ENCODE results near the gene SYCE3.
"Not testable (repeated sequence)": the region's sequence is repeated elsewhere in the genome, so short reads cannot be mapped to it uniquely, and the experiment has no call there.

SYCE3 gene

DNA sequence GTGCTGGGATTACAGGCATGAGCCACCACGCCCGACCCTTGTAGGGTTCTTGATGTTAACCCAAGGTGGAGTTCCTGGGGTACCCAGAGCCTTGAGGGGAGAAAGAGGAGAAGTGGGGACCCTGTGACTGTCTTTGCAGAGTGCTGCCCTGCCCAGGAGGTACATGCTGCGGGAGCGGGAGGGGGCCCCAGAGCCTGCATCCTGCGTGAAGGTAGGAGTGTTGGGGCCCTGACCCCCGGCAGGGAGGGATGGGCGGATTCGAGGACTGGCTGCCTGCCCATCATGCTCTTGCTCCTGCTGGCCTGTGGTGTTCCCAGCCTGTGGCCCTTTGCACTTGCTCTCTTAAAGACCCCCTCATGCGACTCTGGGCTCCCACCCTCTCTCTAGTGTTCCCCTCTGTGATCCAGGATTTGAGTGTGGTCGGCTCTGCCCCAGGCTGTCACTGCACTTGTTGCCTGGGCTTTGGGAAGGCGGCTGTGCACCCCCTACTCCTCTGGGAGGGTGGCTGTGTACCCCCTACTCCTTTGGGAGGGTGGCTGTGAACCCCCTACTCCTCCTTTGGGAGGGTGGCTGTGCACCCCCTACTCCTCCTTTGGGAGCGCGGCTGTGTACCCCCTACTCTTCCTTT lies 41.8 kb downstream of the SYCE3 start:
- DNase-seq (ENCODE audit: low read depth in 2 of 2), result no peak

GRCh38 chr22:50520184-50520583 lies 42.5 kb downstream of the SYCE3 start:
- not testable (repeated sequence) for DNase-seq (ENCODE audit: low read depth in 2 of 2)

- DNase-seq (ENCODE audit: low read depth in 2 of 2), result no peak
Measured at GRCh38 chr22:50519151-50519550, 43.6 kb downstream of the SYCE3 start.

- no peak for DNase-seq (ENCODE audit: low read depth in 2 of 2)
Measured at GRCh38 chr22:50518606-50519005, 44.1 kb downstream of the SYCE3 start.

DNA sequence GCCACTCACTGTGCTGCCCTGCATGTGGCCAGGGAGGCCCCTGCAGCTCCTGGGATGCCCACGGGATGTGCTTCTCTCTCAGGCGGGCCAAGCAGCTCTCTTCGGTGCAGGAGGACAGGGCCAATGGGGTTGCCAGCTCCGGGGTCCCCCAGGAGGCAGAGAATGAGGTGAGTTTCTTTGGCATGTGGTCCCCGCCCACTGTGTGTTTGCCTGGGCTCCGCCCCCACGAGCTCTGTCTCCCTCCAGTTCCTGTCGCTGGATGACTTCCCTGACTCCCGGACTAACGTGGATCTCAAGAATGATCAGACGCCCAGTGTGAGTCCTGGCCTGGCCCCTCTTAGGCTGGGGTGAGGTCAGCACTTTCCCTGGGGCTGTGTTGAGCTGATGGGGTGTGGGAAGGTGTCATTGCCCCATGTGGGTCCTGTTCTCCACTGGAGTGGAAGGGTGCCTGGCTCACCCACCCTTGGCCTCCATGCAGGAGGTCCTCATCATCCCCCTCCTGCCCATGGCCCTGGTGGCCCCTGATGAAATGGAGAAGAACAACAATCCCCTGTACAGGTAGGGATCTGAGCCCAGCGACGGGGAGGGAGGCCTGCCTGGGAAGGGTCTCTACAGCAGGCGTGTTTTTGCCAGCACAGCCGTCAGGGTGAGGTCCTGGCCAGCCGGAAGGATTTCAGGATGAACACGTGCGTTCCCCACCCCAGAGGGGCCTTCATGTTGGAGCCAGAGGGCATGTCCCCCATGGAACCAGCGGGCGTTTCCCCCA lies 45.0 kb downstream of the SYCE3 start:
- DNase-seq (ENCODE audit: low read depth in 2 of 2), result no peak

GRCh38 chr22:50516891-50517290 lies 45.8 kb downstream of the SYCE3 start:
- no peak for DNase-seq (ENCODE audit: low read depth in 2 of 2)

- DNase-seq (ENCODE audit: low read depth in 2 of 2), result no peak
Measured at GRCh38 chr22:50516068-50516467, 46.7 kb downstream of the SYCE3 start.

DNA sequence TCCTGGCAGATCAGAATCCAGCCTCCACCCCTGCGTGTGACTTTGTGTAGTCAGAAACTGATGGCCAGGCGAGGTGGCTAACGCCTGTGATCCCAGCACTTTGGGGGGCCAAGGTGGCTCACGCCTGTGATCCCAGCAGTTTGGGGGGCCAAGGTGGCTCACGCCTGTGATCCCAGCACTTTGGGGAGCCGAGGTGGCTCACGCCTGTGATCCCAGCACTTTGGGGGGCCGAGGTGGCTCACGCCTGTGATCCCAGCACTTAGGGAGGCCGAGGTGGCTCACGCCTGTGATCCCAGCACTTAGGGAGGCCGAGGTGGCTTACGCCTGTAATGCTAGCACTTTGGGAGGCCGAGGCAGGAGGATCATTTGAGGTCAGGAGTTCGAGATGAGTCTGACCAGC lies 49.5 kb downstream of the SYCE3 start:
- DNase-seq (ENCODE audit: low read depth in 2 of 2), result no peak

DNA sequence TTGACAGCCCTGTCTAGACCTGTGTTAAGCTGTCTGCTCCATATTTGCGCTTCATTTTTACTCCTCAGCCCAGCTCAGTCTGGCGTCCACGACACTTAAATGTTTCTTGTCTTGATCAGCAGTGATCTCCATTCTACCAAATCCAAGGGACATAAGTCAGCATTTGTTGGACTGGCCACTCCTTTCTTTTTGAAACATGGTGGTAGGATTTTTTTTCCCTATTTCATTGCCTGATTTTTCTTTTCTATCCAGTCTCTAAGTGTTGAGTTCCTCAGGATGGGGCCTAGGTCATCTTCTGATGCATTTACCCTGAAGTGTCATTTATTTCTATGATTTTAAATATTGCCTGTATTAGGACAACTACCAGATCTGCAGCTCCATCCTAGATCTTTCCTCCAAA lies 53.8 kb downstream of the SYCE3 start:
- no peak for DNase-seq (ENCODE audit: low read depth in 2 of 2)

DNA sequence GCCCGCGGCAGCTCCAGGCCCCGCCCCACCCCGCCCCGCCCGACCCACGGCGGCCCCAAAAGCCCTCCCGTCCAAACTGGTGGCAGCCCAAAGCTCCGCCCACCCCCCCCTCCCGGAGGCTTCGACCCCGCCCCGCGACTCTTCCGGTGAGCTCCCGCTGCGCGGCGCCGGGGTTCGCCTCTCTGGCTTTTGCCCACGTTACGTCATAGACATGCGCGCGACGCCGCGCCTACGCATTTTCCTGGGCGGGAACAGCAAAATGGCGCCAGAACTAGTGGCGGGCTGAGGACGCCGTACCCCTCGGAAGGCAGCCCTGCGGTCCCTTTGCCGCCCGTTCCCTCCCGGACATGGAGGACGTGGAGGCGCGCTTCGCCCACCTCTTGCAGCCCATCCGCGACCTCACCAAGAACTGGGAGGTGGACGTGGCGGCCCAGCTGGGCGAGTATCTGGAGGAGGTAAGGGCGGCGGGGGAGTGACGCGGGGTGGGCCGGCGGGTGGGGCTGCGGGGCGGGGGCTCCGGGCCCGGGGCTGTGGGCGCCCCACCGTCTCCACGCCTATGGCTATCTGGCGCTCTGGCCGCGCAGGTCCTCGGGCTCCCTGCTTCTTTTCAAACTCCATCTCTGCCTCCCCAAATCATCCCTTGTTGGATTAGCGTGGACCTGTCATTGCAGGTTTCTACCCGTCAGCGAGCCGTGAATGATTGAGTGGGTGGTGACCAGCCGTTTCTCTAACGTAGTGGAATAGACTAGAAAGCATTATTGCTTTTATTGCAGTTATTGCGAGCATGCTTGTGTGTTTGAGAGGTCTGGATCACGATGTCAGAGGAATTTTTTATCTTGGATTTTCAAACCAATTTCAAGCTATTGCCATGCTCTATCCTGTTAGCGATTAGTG lies 54.5 kb downstream of the SYCE3 start, which contains the start of gene NCAPH2:
Gene NCAPH2, plus strand, starts transcription at position 234 of the 894 bp plus-strand sequence. Its CDS starts 114 bp downstream, at position 348.
- DNase-seq (ENCODE audit: low read depth in 2 of 2), result peak; percentile 96 to 97

- peak; percentile 85 to 88 for DNase-seq (ENCODE audit: low read depth in 2 of 2)
Measured at GRCh38 chr22:50507421-50507990, 55.2 kb downstream of the SYCE3 start, which contains the start of gene LMF2. Gene LMF2, minus strand, starts transcription at chr22:50507702. Its CDS starts 27 bp downstream, at chr22:50507675.

- DNase-seq (ENCODE audit: low read depth in 2 of 2), result no peak
Measured at GRCh38 chr22:50506611-50507420, 55.9 kb downstream of the SYCE3 start.

GRCh38 chr22:50505776-50506610 lies 56.7 kb downstream of the SYCE3 start:
- DNase-seq (ENCODE audit: low read depth in 2 of 2), result no peak

DNA sequence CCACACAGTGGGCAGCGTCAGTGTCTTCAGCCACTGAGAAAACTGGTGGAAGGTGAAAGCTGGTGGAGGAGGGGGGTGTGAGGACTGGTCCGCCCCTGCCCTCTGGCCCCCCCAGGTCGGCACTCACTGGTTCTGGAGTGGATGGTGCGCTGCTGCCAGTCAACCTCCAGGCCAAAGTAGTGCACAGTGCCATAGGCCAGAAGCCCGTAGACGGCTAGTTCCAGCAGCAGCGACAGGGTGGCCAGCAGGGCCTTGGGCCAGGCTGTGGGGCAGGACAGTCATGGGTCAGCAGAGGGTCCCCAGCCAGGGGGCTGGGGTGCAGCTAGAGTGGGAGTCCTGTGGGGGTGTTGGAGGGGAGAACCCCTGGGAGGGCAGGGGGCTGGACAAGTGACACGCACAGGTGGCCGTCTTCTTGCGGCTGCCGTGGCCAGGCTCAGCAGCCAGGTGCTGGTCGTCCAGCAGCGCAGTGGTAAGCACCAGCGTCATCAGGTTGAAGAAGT lies 57.4 kb downstream of the SYCE3 start:
- DNase-seq (ENCODE audit: low read depth in 2 of 2), result no peak

DNA sequence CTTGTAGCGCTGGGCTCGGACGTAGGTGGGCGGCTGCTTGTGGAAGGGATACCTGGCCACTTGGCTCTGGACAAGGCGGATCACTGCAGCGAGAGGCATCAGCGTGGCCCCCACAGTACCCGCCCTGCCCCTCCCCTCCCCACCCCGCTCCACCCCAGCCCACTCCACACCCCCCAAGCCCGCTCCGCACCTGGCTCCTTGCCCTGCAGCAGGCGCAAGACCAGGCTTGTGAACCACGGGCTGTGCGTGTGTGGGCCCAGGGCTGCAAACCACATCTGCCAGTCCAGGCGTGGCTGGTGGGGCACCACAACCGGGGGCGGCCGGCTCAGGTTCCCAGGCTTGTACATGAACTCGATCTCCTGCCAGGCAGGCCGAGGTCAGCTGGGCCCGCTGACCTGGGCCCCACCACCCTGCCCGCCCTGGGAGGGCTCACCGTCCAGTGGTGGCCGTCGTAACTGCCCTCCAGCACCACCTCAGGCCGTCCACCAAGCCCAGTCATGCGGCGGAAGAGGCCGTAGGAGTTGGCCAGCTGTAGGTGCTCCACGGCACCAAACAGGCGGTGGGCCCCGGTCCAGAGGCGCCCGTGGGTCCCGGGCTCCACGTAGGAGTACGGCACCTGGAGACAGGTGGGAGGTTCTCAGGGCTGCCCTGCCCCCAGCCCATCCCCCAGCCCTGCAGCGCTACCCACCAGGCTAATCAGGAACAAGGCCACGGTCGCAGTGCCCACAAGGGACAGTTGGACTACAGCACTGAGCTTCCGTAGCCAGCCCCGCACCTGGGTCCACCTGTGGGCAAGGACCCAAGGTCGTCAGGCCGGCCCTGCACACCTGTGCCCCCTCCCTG lies 58.1 kb downstream of the SYCE3 start:
- no peak for DNase-seq (ENCODE audit: low read depth in 2 of 2)

DNA sequence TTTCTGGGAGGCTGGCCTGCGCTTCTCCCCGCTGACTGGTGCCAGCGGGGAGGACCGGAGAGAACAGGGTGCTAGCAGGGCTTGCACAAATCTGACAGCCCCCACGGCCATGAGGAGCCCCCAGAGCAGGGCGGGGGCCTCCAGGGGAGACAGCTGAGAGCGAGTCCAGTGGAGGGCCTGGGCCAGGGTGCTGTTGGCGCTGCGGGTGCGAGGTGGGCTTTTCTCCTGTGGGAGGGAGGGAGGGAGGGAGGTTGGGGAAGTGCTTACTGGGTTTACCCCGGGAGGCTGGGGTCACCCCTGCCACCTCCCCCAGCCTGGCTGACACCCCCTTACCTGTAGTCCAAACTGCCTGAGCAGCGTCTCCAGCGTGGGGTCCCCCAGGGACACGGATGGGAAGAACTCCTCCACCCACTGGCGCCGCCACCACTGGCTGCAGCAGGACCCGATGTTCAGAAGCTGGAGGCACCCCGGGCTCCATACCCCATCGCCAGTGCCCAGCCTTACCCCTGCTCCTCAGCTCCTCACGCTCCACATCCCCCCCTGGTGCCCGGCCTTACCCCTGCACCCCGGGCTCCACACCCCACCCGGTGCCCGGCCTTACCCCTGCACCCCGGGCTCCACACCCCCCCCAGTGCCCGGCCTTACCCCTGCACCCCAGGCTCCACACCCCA lies 59.1 kb downstream of the SYCE3 start:
- DNase-seq (ENCODE audit: low read depth in 2 of 2), result no peak

DNA sequence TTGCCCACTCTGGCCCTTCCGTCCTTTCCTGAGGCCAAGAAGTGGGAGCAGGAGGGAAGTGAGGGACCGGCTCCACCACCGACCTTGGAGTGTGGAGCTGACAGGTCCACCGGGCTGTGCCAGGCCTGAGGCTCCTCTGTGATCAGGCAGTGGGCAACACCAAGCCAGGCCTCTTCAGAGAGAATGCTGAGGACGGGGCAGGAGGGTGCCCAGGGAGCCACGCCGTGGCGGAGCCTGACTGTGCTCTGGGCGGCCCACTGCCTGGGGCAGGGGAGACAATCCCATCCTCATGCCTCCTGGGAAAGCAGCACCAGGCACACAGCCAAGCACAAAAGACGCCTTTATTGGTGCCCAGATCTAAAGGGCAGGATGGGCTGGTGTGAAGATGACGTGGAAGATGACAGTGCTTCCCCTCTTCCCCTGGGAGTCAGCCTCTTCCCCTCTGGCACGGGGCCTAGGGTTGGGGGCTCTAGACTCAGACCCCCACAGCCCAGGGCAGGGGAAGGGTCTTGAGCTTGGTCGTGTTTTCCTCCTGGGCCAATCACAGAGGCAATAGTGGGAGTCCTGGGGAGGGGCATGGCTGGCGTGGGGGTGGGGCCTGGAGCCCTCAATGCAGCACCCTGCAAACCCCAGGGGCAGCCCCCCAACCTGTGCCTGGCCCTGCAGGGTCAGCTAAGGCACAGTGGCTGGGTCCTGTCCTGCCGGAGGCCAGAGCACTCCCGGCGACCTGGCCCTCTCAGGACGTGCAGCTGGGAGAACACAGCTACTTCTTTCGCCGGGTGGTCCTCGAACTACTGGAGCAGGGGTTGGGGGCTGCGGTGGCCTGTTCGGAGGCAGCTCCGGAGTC lies 59.9 kb downstream of the SYCE3 start:
- DNase-seq (ENCODE audit: low read depth in 2 of 2), result no peak

All from activated CD8-positive, alpha-beta memory T cell treated with anti-CD3 and anti-CD28 coated beads for 4 hours (primary cell).